H1 (cell line): Measurements from ENCODE around the gene VN1R4. TPM values are rescaled to one million over a fixed set of nuclear protein-coding genes. Genes with fewer than 3 reads are reported as not detected.

Experiments used
- CTCF ChIA-PET: fragments of 300-600 bp; sonication (Branson Sonifier 250); formaldehyde crosslinking; loops from one replicate; lab custom pipeline; 2021; ENCODE audit not compliant: partially characterized antibody; lab: Charles Lee
- POLR2A ChIA-PET: fragments of 300-600 bp; sonication (Branson Sonifier 250); formaldehyde crosslinking; loops from one replicate; lab custom pipeline; 2021; ENCODE audit warnings: inconsistent platforms; ENCODE audit not compliant: partially characterized antibody; lab: Charles Lee
- DNase-seq, 2 experiments: peaks; one replicate each; pipeline versions ENCODE4 v3.0.0 to v3.0.0-alpha.2; 2010 to 2022; ENCODE audit warnings: low spot score in 2 of 2, low read depth in 1 of 2, mixed read lengths in 1 of 2
- FAIRE-seq: peaks from 2 replicates; lab custom pipeline; 2011; peaks lifted over from hg19 to GRCh38; lab: Jason Lieb, UNC
- H2AFZ ChIP-seq: 2 replicates; pipeline ENCODE4 v1.8.1; 2012; ENCODE audit warnings: low read length, inconsistent platforms
- H2AK5ac ChIP-seq: 2 replicates; pipeline ENCODE4 v1.6.1; 2013; ENCODE audit warnings: low read depth, low read length
- H2BK120ac ChIP-seq: replicated peaks from 2 replicates; pipeline ENCODE3; 2013; ENCODE audit warnings: low read depth, low read length, inconsistent platforms
- H2BK12ac ChIP-seq: 2 replicates; pipeline ENCODE4 v1.6.1; 2013; ENCODE audit warnings: low read depth, low read length
- H2BK15ac ChIP-seq: 2 replicates; pipeline ENCODE4 v1.6.1; 2013; ENCODE audit warnings: low read length
- H2BK20ac ChIP-seq: 2 replicates; pipeline ENCODE4 v1.6.1; 2013; ENCODE audit warnings: low read length
- H2BK5ac ChIP-seq: 2 replicates; pipeline ENCODE4 v1.6.1; 2013; ENCODE audit warnings: low read depth, low read length
- H3K14ac ChIP-seq: 2 replicates; pipeline ENCODE4 v1.6.1; 2013; ENCODE audit warnings: inconsistent platforms; ENCODE audit not compliant: insufficient read length
- H3K18ac ChIP-seq: 2 replicates; pipeline ENCODE4 v1.6.1; 2013; ENCODE audit warnings: low read length; ENCODE audit errors: extremely low read depth
- H3K23ac ChIP-seq: 2 replicates; pipeline ENCODE4 v1.6.1; 2013; ENCODE audit warnings: inconsistent platforms; ENCODE audit not compliant: insufficient read length
- H3K23me2 ChIP-seq: 2 replicates; pipeline ENCODE4 v1.6.1; 2013; ENCODE audit warnings: low read depth, low read length
- H3K27ac ChIP-seq: 2 replicates; pipeline ENCODE4 v1.6.1; 2011; ENCODE audit warnings: low read depth, low read length, inconsistent platforms
- H3K27me3 ChIP-seq, 4 experiments: replicated peaks in 1 of 4; 1 replicate in 1 of 4; 2 replicates in 3 of 4; pipeline versions ENCODE4 v1.6.1 to v1.8.1; 2011 to 2013; ENCODE audit warnings: low read length in 3 of 4, mild to moderate bottlenecking in 3 of 4, inconsistent platforms in 2 of 4, mixed read lengths in 2 of 4, moderate library complexity in 1 of 4; ENCODE audit not compliant: control insufficient read depth in 3 of 4, insufficient read depth in 3 of 4; ENCODE audit errors: extremely low read depth in 1 of 4
- H3K36me3 ChIP-seq, 4 experiments: 2 replicates each; pipeline versions ENCODE4 v1.6.1 to v1.8.1; 2011 to 2013; ENCODE audit warnings: mild to moderate bottlenecking in 4 of 4, low read length in 3 of 4, moderate library complexity in 2 of 4, control low read depth in 1 of 4, inconsistent platforms in 1 of 4; ENCODE audit not compliant: insufficient read depth in 4 of 4, control insufficient read depth in 2 of 4
- H3K4ac ChIP-seq: replicated peaks from 2 replicates; pipeline ENCODE3; 2013; ENCODE audit warnings: low read length, low read depth, mixed read lengths, inconsistent platforms; ENCODE audit not compliant: insufficient read length
- H3K4me1 ChIP-seq, 4 experiments: replicated peaks in 1 of 4; 1 replicate in 1 of 4; 2 replicates in 3 of 4; pipeline versions ENCODE4 v1.6.1 to v1.8.1; 2011 to 2013; ENCODE audit warnings: low read length in 3 of 4, inconsistent platforms in 2 of 4, mixed read lengths in 1 of 4; ENCODE audit not compliant: insufficient read depth in 4 of 4, control insufficient read depth in 3 of 4
- H3K4me2 ChIP-seq, 2 experiments: 2 replicates each; pipeline versions ENCODE4 v1.6.1 to v1.8.1; 2011 to 2013; ENCODE audit warnings: low read depth in 2 of 2, low read length in 2 of 2, control low read depth in 1 of 2, inconsistent platforms in 1 of 2, mild to moderate bottlenecking in 1 of 2; ENCODE audit not compliant: insufficient read depth in 1 of 2
- H3K4me3 ChIP-seq, 4 experiments: fragments of 200-600, 300-600 bp in 1 of 4; sonication (generic), shearing (Covaris generic), sonication (Bioruptor Twin) in 1 of 4; 2 replicates each; pipeline versions ENCODE4 v1.5.1 to v1.8.1; 2011 to 2016; ENCODE audit warnings: low read length in 4 of 4, low read depth in 3 of 4, control low read depth in 2 of 4, inconsistent platforms in 2 of 4, mild to moderate bottlenecking in 2 of 4, mixed read lengths in 1 of 4, moderate library complexity in 1 of 4; ENCODE audit not compliant: insufficient read depth in 2 of 4; ENCODE audit errors: extremely low read depth in 1 of 4
- H3K56ac ChIP-seq: replicated peaks from 2 replicates; pipeline ENCODE3; 2013; ENCODE audit warnings: low read depth, mild to moderate bottlenecking, mixed read lengths, low read length, inconsistent platforms; ENCODE audit not compliant: insufficient read length
- H3K79me1 ChIP-seq: 2 replicates; pipeline ENCODE4 v1.6.1; 2013; ENCODE audit warnings: low read depth, low read length, control low read depth
- H3K79me2 ChIP-seq, 2 experiments: 2 replicates each; pipeline versions ENCODE4 v1.6.1 to v1.8.1; 2012 to 2013; ENCODE audit warnings: low read length in 2 of 2, mild to moderate bottlenecking in 2 of 2, inconsistent platforms in 1 of 2; ENCODE audit not compliant: insufficient read depth in 2 of 2, control insufficient read depth in 1 of 2
- H3K9ac ChIP-seq, 4 experiments: replicated peaks in 1 of 4; 1 replicate in 1 of 4; 2 replicates in 3 of 4; pipeline versions ENCODE4 v1.6.1 to v1.8.1; 2011 to 2013; ENCODE audit warnings: low read depth in 3 of 4, low read length in 3 of 4, control low read depth in 2 of 4, mild to moderate bottlenecking in 2 of 4, moderate library complexity in 2 of 4, inconsistent platforms in 1 of 4; ENCODE audit errors: extremely low read depth in 1 of 4
- H3K9me3 ChIP-seq, 2 experiments: 2 replicates each; pipeline versions ENCODE4 v1.6.1 to v1.8.1; 2012 to 2013; ENCODE audit warnings: mild to moderate bottlenecking in 2 of 2, moderate library complexity in 2 of 2, control low read depth in 1 of 2, inconsistent platforms in 1 of 2, low read depth in 1 of 2, low read length in 1 of 2, mixed read lengths in 1 of 2; ENCODE audit not compliant: insufficient read depth in 2 of 2
- H4K20me1 ChIP-seq, 2 experiments: replicated peaks in 1 of 2; 2 replicates each; pipeline versions ENCODE3 to v1.8.1; 2011 to 2013; ENCODE audit warnings: inconsistent platforms in 2 of 2, low read length in 2 of 2, mild to moderate bottlenecking in 1 of 2; ENCODE audit not compliant: insufficient read depth in 2 of 2, control insufficient read depth in 1 of 2
- H4K5ac ChIP-seq: 2 replicates; pipeline ENCODE4 v1.6.1; 2013; ENCODE audit warnings: low read length, low read depth, mixed read lengths, inconsistent platforms; ENCODE audit not compliant: insufficient read length
- H4K8ac ChIP-seq: 2 replicates; pipeline ENCODE4 v1.8.0; 2013; ENCODE audit warnings: mild to moderate bottlenecking, moderate library complexity, low read length, inconsistent platforms; ENCODE audit not compliant: insufficient read depth; ENCODE audit errors: extremely low read depth
- H4K91ac ChIP-seq: replicated peaks from 2 replicates; pipeline ENCODE3; 2013; ENCODE audit warnings: low read length, mixed read lengths, inconsistent platforms; ENCODE audit not compliant: insufficient read length
- KDM5A ChIP-seq: fragments of 200-600 bp; IDR thresholded peaks from 2 replicates; pipeline ENCODE4 v1.7.1; 2012; ENCODE audit warnings: mild to moderate bottlenecking, low read length, inconsistent platforms, mixed read lengths
- WGBS, 2 experiments: shearing (Covaris generic) in 1 of 2; methylation state at CpG; one replicate each; pipeline versions ENCODE4 v1.1.6 to v1.1.7; 2013 to 2015; ENCODE audit warnings: low lambda C conversion rate in 2 of 2, mixed read lengths in 2 of 2, inconsistent platforms in 1 of 2, low coverage in 1 of 2, missing lambda C conversion rate in 1 of 2; ENCODE audit not compliant: insufficient replicate concordance in 2 of 2, insufficient coverage in 1 of 2, insufficient read length in 1 of 2; ENCODE audit errors: extremely low coverage in 1 of 2, missing lambda C conversion rate in 1 of 2; 5-methylcytosine and 5-hydroxymethylcytosine counted together
- polyA plus RNA-seq, 7 experiments: library from polyadenylated mRNA; depleted of rRNA in 3 of 7; stranded (reverse) in 5 of 7; unstranded in 2 of 7; fragments of >200 nt in 5 of 7; fragments of 200-250 nt in 2 of 7; gene quantifications; 1 replicate in 5 of 7; 2 replicates in 1 of 7; 4 replicates in 1 of 7; pipeline versions ENCODE4 v1.2.1 to v1.2.3, GENCODE V29; 2011 to 2013; ENCODE audit warnings: missing spikeins in 2 of 7, mixed read lengths in 2 of 7
- total RNA-seq: library from RNA; stranded (reverse); fragmentation: NEBNext Ultra II Directional; extraction: Animal tissue kit (Norgen Biotek cat#: 25700); gene quantifications from 2 replicates; pipeline ENCODE4 v1.2.1, GENCODE V29; 2021

VN1R4 gene
- total and polyA plus RNA-seq, 2 of the 8 experiments (the other 6 are each of a cell fraction or from before 2014, with no cell fraction given), result not detected

GRCh38 chr19:53275480-53275879 is 8.0 kb upstream of the VN1R4 start:
- POLR2A ChIA-PET, result no interaction called here
- no peak overlapping the region for H3K4ac ChIP-seq
- no peaks in the 10 kb centered on the region for H3K4me1 ChIP-seq
- no peak overlapping the region for H3K27ac ChIP-seq
- H3K18ac ChIP-seq, result no peak overlapping the region
- H2AK5ac ChIP-seq, result no peak overlapping the region
- peaks cover 9 to 12% of the 10 kb centered on the region in 2 experiments; a peak in 3 of 4 replicates for H3K9me3 ChIP-seq
- H3K4me3 ChIP-seq, result no peak overlapping the region
- H2AFZ ChIP-seq, result no peak overlapping the region
- H3K79me2 ChIP-seq, result no peaks in the 10 kb centered on the region
- H3K56ac ChIP-seq, result no peak overlapping the region
- H2BK120ac ChIP-seq, result no peak overlapping the region
- H4K20me1 ChIP-seq, result no peaks in the 10 kb centered on the region
- no peak overlapping the region for H2BK5ac ChIP-seq
- no peak overlapping the region for H3K14ac ChIP-seq
- H3K79me1 ChIP-seq, result no peaks in the 10 kb centered on the region
- no peak overlapping the region for H4K91ac ChIP-seq
- no peak for DNase-seq
- H2BK15ac ChIP-seq, result no peak overlapping the region
- H4K8ac ChIP-seq, result no peak overlapping the region
- no peaks in the 10 kb centered on the region for H3K36me3 ChIP-seq
- H3K23ac ChIP-seq, result no peak overlapping the region
- no peak for TF ChIP-seq KDM5A
- TF ChIP-seq, all 59 proteins: peak for 0
- Histone ChIP-seq H4K5ac (no peak overlapping the region), H3K23me2 (peaks cover 2% of the 10 kb centered on the region; the same call in 1 of the 2 replicates), H2BK20ac (no peak overlapping the region), H3K27me3 (no peaks in the 10 kb centered on the region), H2BK12ac (no peak overlapping the region), H3K4me2 (no peak overlapping the region), H3K9ac (no peak overlapping the region)
- WGBS, 2 experiments, result 92% methylated on average over 2 of the region's 2 CpGs; no CpG with 5 or more reads in 1 of the 2 experiments
- CTCF ChIA-PET, result interaction anchor here (0.8 kb wide), 1 partner anchor 112 kb away, joined by 4 read pairs; no protein-coding TSS in a partner anchor
- FAIRE-seq, result no peak
